K562 (cell line): ENCODE results near the gene IDH3G. TPM values are rescaled to one million over a fixed set of nuclear protein-coding genes. Genes with fewer than 3 reads are reported as not detected.

Experiments used
- ATF2 ChIP-seq: sonication (generic); formaldehyde crosslinking; IDR thresholded peaks from 2 replicates; pipeline ENCODE4 v1.8.1; 2022; ENCODE audit warnings: missing genetic modification reagents
- ELF1 ChIP-seq: fragments of 200-800 bp; sonication (Bioruptor generic); IDR thresholded peaks from 2 replicates; pipeline ENCODE4 v1.6.1; 2016; ENCODE audit warnings: missing genetic modification characterization, missing compliant biosample characterization
- IRF1 ChIP-seq: sonication (generic); formaldehyde crosslinking; IDR thresholded peaks from 2 replicates; pipeline ENCODE4 v1.8.0; 2022; ENCODE audit warnings: missing genetic modification reagents, mild to moderate bottlenecking, borderline replicate concordance
- KLF6 ChIP-seq: fragments of 250-450 bp; sonication (Bioruptor Pico); IDR thresholded peaks from 2 replicates; pipeline ENCODE4 v1.4.0; 2020; ENCODE audit warnings: mild to moderate bottlenecking, moderate library complexity, borderline replicate concordance
- NUFIP1 ChIP-seq: fragments of 450-650 bp; IDR thresholded peaks from 2 replicates; pipeline ENCODE4 v1.6.1; 2018; ENCODE audit not compliant: partially characterized antibody
- POLR2G ChIP-seq: fragments of 200-400 bp; formaldehyde crosslinking; IDR thresholded peaks from 2 replicates; pipeline ENCODE4 v1.6.1; 2017; ENCODE audit warnings: low read depth, mild to moderate bottlenecking, antibody characterized with exemption, low read length, moderate library complexity
- POU5F1 ChIP-seq: fragments of 150-350 bp; IDR thresholded peaks from 2 replicates; pipeline ENCODE4 v1.6.1; 2014; ENCODE audit warnings: borderline replicate concordance, low read length, low read depth, mild to moderate bottlenecking; ENCODE audit not compliant: partially characterized antibody
- TCF15 ChIP-seq: fragments of 250-450 bp; sonication (Bioruptor Pico); IDR thresholded peaks from 2 replicates; pipeline ENCODE4 v1.8.0; 2022; ENCODE audit warnings: moderate library complexity, mild to moderate bottlenecking, inconsistent platforms
- TEAD1 ChIP-seq, 2 experiments: fragments of 450-650 bp in 1 of 2; sonication (generic) in 1 of 2; formaldehyde crosslinking; IDR thresholded peaks; 2 replicates each; pipeline versions ENCODE4 v1.4.0 to v1.8.0; 2020 to 2022; ENCODE audit warnings: mild to moderate bottlenecking in 2 of 2, missing genetic modification reagents in 1 of 2
- TEAD4 ChIP-seq, 2 experiments: sonication (generic) in 1 of 2; formaldehyde crosslinking in 1 of 2; IDR thresholded peaks; 2 replicates each; pipeline versions ENCODE4 v1.6.1 to v1.8.0; 2012 to 2022; ENCODE audit warnings: borderline replicate concordance in 1 of 2, inconsistent platforms in 1 of 2, low read length in 1 of 2, mild to moderate bottlenecking in 1 of 2, missing genetic modification reagents in 1 of 2
- TFAP4 ChIP-seq: sonication (generic); formaldehyde crosslinking; IDR thresholded peaks from 2 replicates; pipeline ENCODE4 v1.8.0; 2022; ENCODE audit warnings: missing genetic modification reagents, mild to moderate bottlenecking, moderate library complexity, borderline replicate concordance
- TOE1 ChIP-seq, 2 experiments: fragments of 450-650 bp in 1 of 2; sonication (generic) in 1 of 2; formaldehyde crosslinking in 1 of 2; IDR thresholded peaks; 2 replicates each; pipeline versions ENCODE4 v1.7.1 to v1.8.0; 2016 to 2022; ENCODE audit warnings: borderline replicate concordance in 2 of 2, mild to moderate bottlenecking in 2 of 2, antibody characterized with exemption in 1 of 2, inconsistent platforms in 1 of 2, low read depth in 1 of 2, missing genetic modification reagents in 1 of 2, moderate library complexity in 1 of 2
- TRIM24 ChIP-seq, 2 experiments: fragments of 450-650 bp; IDR thresholded peaks; 2 replicates each; pipeline ENCODE4 v1.6.1; 2016
- ZNF175 ChIP-seq: fragments of 200-800 bp; sonication (Bioruptor generic); IDR thresholded peaks from 2 replicates; pipeline ENCODE4 v1.6.1; 2016; ENCODE audit warnings: low read depth, mild to moderate bottlenecking, missing genetic modification characterization, missing compliant biosample characterization
- ZNF263 ChIP-seq: sonication (generic); formaldehyde crosslinking; IDR thresholded peaks from 2 replicates; pipeline ENCODE4 v1.8.0; 2022; ENCODE audit warnings: mild to moderate bottlenecking, missing genetic modification reagents, borderline replicate concordance
- polyA plus RNA-seq, 8 experiments: library from polyadenylated mRNA; depleted of rRNA in 4 of 8; stranded (reverse) in 5 of 8; unstranded in 3 of 8; fragments of >200 nt; fragmentation: Nextera tagmentation in 2 of 8; fragmentation: Illumina TruSeq in 1 of 8; extraction: Ambion mirVana in 2 of 8; extraction: Trizol in 1 of 8; gene quantifications; 2 replicates each; pipeline versions ENCODE4 v1.2.1 to v1.2.3, GENCODE V29; 2011 to 2014; ENCODE audit warnings: inconsistent platforms in 1 of 8, missing spikeins in 1 of 8
- total RNA-seq, 7 experiments: library from RNA; depleted of rRNA in 6 of 7; stranded (reverse); fragments of >200 nt in 6 of 7; fragmentation: Illumina TruSeq in 2 of 7; extraction: Trizol in 2 of 7; gene quantifications; 2 replicates each; pipeline versions ENCODE4 v1.2.1 to v1.2.3, GENCODE V29; 2011 to 2021; ENCODE audit warnings: low replicate concordance in 1 of 7

IDH3G gene
- total and polyA plus RNA-seq, 9 of the 15 experiments (the other 6 are each of a cell fraction or from before 2014, with no cell fraction given), result 24.3 to 72.5 (median 37.9) TPM

GRCh38 chrX:153765138-153766079 is 28.8 kb downstream of the IDH3G start (continued):
- TF ChIP-seq ZNF175 (CRISPR knock-in tag), result no peak
- TF ChIP-seq TRIM24 (IDR thresholded peaks at IDR 0.05), result peak; percentile 43 to 81; a peak in 3 of 4 replicates
- TF ChIP-seq ZNF263, result peak; percentile 53; the same call in 1 of the 2 replicates
- TF ChIP-seq TEAD1 (CRISPR knock-in tag; IDR thresholded peaks at IDR 0.05), result no peak
- TF ChIP-seq TEAD4 (IDR thresholded peaks at IDR 0.05; ENCODE audit: low read length), result peak; percentile 85
- no peak for TF ChIP-seq TEAD4 (CRISPR knock-in tag; IDR thresholded peaks at IDR 0.05; ENCODE audit: borderline replicate concordance)
- TF ChIP-seq KLF6, result 0 out of 2 replicates have a peak, but pooled peaks have one; percentile 14
- TF ChIP-seq ATF2 (CRISPR knock-in tag), result no peak
- TF ChIP-seq NUFIP1, result no peak
- TF ChIP-seq POLR2G, result peak; percentile 89
- no peak for TF ChIP-seq TCF15 (CRISPR knock-in tag)
- TF ChIP-seq ELF1 (tag), result 0 out of 2 replicates have a peak, but pooled peaks have one; percentile 25
- peak; percentile 55; the same call in 1 of the 2 replicates for TF ChIP-seq TOE1 (IDR thresholded peaks at IDR 0.05; ENCODE audit: borderline replicate concordance)
- TF ChIP-seq TOE1 (CRISPR knock-in tag; IDR thresholded peaks at IDR 0.05; ENCODE audit: borderline replicate concordance, low read depth), result no peak
- no peak for TF ChIP-seq POU5F1
- no peak for TF ChIP-seq IRF1 (CRISPR knock-in tag)
- peak; percentile 58; the same call in 1 of the 2 replicates for TF ChIP-seq TFAP4
